Colonic mucosa (tissue), 4 donors: ENCODE measurements around the gene TRAPPC12. TPM values are rescaled to one million over a fixed set of nuclear protein-coding genes. Genes with fewer than 3 reads are reported as not detected.

Experiments used
- DNase-seq: peaks from one replicate; pipeline ENCODE4 v3.0.0-alpha.2; 2020
- H3K27ac ChIP-seq: fragments of 200-600 bp; one replicate; pipeline ENCODE4 v1.8.0; 2021
- H3K27me3 ChIP-seq: fragments of 200-600 bp; one replicate; pipeline ENCODE4 v1.8.0; 2021
- H3K36me3 ChIP-seq: fragments of 200-600 bp; one replicate; pipeline ENCODE4 v1.8.0; 2021
- H3K4me1 ChIP-seq: fragments of 200-600 bp; one replicate; pipeline ENCODE4 v1.8.0; 2021; ENCODE audit warnings: mild to moderate bottlenecking
- H3K4me3 ChIP-seq: fragments of 200-600 bp; one replicate; pipeline ENCODE4 v1.8.0; 2021
- H3K9ac ChIP-seq, 2 donors: one replicate each; pipeline ENCODE4 v1.7.0; 2013; ENCODE audit warnings: control low read depth in 2 of 2, low read depth in 2 of 2, low read length in 2 of 2
- H3K9me3 ChIP-seq: fragments of 200-600 bp; one replicate; pipeline ENCODE4 v1.8.0; 2021
- intact Hi-C: fragments of 100-400 bp; cut with DNase I; formaldehyde crosslinking; loops from one replicate; pipeline ENCODE4 v1.14.1; 2022
- total RNA-seq, 2 donors: library from RNA; stranded (reverse); fragmentation: NEBNext Ultra II Directional in 1 of 2; extraction: Animal tissue kit (Norgen Biotek cat#: 25700) in 1 of 2; gene quantifications; one replicate each; pipeline ENCODE4 v1.2.1, GENCODE V29; 2021
- TF ChIP-seq, protein P1 (sequence below): fragments of 200-600 bp; IDR thresholded peaks from one replicate; pipeline ENCODE4 v1.8.0; 2022; ENCODE audit warnings: antibody characterized with exemption, mild to moderate bottlenecking
- donor health status: healthy.
- donor health status: DM: no; HTN: no; CAD: no.
- donor health status: DM: no; HTN: no; CAD: no.

TRAPPC12 gene
- total RNA-seq, 2 donors from 2014 or later: 59.1 to 91.5 TPM

DNA sequence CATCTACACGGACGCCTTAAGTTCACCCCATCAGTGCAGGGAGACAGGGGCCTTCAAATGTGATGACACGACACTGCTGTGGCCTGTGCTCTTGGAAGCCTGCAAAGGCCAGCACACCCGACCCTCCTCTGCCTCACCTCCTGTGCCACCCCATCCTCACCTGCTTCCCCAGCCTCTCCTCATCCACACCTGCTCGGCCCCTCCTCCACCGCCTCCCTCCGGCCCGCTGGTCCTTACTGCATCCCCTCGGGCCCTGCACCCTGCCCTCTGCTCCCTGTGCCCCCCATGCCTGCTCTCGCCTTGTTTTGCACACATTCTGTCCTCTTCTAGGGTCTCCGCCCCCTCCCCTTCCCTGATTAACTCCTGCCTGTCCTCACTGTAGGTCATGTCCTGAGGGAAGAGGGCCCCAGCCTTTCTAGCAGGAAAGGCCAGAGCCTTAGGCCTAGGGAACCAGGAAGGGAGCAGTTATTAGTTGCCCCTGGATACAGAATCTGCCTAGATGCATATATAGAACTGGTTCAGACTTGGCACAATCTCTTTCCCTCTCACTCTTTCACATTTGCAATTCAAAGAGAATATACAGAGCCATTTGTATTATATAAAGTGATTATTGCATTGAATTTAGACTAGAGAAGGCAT, 39.4 kb downstream of the TRAPPC12 start:
- H3K4me1 ChIP-seq: no peaks in the 10 kb centered on the region
- intact Hi-C loops: no loop called here
- no peak overlapping the region for H3K9ac ChIP-seq
- TF ChIP-seq, protein P1, sequence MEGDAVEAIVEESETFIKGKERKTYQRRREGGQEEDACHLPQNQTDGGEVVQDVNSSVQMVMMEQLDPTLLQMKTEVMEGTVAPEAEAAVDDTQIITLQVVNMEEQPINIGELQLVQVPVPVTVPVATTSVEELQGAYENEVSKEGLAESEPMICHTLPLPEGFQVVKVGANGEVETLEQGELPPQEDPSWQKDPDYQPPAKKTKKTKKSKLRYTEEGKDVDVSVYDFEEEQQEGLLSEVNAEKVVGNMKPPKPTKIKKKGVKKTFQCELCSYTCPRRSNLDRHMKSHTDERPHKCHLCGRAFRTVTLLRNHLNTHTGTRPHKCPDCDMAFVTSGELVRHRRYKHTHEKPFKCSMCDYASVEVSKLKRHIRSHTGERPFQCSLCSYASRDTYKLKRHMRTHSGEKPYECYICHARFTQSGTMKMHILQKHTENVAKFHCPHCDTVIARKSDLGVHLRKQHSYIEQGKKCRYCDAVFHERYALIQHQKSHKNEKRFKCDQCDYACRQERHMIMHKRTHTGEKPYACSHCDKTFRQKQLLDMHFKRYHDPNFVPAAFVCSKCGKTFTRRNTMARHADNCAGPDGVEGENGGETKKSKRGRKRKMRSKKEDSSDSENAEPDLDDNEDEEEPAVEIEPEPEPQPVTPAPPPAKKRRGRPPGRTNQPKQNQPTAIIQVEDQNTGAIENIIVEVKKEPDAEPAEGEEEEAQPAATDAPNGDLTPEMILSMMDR: no peak
- H3K27ac ChIP-seq: no peak overlapping the region
- no peaks in the 10 kb centered on the region for H3K27me3 ChIP-seq
- H3K4me3 ChIP-seq: no peak overlapping the region
- DNase-seq: no peak
- peaks cover 4% of the 10 kb centered on the region for H3K36me3 ChIP-seq
- H3K9me3 ChIP-seq: no peaks in the 10 kb centered on the region

DNA sequence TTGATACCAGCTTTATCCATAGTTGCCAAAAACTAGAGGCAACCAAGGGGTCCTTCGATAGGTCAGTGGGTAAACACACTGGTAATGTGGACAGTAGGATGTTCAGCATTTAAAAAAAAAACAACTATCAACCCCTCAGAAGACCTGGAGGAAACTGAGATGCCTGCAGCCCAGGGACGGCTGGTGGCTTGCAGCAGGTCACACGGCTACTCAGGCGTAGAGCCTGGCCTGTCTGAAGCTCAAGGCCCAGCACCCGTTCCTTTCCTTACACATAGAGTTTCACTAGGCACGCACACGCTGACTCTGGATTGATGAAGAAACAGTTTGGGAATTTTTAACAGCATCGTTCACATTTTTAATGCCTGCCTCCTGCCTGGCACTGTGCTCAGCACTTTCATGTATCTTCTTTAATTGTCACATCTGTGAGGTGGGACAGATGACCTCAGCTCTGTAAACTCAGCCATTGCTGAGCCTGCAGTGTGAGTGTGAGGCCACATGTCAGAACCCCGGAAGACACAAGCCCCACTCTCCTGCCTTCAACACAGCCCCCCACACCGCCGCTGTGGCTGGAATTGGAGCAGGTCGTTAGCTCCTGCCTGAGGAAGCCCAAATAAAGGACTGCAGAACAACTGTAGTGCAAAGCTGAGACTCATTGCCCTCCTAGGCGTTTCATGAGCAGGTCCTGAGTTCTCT, 40.7 kb downstream of the TRAPPC12 start:
- Histone ChIP-seq H3K27ac (no peak overlapping the region), H3K27me3 (no peaks in the 10 kb centered on the region), H3K36me3 (peaks cover 5% of the 10 kb centered on the region), H3K9ac (no peak overlapping the region), H3K9me3 (no peaks in the 10 kb centered on the region), H3K4me1 (no peaks in the 10 kb centered on the region), H3K4me3 (no peak overlapping the region)
- TF ChIP-seq, protein P1: no peak
- intact Hi-C loops: loop anchor here (5.0 to 10.0 kb wide), 2 partner anchors 42 to 235 kb away; partner anchors contain the start of gene ALLC
- no peak for DNase-seq

DNA sequence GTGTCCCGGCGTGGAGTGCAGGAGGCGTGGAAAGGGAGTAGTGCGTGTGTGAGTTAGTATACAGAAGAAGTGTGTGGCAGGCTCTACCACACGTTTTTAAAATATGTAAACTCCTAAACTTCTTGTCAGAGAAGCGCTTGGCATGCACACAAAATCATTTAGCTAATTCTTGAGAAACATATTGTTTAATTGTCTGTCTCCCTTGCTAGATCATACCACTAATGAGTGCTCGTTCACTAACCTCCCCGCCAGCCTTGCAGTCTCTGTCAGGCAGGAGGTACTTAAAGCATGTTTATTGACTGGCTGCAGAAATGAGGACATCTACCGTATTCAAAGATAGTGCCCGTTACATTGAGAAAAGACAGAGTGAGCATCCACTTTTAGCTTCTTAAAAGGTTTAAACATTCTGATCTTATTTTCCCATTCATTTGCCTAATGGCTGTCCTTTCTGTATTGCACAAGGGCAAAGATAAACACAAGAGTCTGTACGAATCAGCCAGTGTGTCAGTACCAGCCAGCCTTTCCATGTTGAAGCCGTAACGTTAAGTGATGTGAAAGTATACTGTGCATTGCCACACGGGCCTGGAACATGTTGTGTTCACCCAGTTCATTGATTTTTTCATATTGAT, 41.4 kb downstream of the TRAPPC12 start:
- intact Hi-C loops: loop anchor here (5.0 to 10.0 kb wide), 2 partner anchors 41 to 234 kb away; partner anchors contain the start of gene ALLC
- no peak for DNase-seq
- H3K4me3 ChIP-seq: no peak overlapping the region
- H3K27ac ChIP-seq: no peak overlapping the region
- no peaks in the 10 kb centered on the region for H3K9me3 ChIP-seq
- no peaks in the 10 kb centered on the region for H3K4me1 ChIP-seq
- no peak overlapping the region for H3K9ac ChIP-seq
- TF ChIP-seq, protein P1: no peak
- H3K27me3 ChIP-seq: no peaks in the 10 kb centered on the region
- peaks cover 5% of the 10 kb centered on the region for H3K36me3 ChIP-seq

DNA sequence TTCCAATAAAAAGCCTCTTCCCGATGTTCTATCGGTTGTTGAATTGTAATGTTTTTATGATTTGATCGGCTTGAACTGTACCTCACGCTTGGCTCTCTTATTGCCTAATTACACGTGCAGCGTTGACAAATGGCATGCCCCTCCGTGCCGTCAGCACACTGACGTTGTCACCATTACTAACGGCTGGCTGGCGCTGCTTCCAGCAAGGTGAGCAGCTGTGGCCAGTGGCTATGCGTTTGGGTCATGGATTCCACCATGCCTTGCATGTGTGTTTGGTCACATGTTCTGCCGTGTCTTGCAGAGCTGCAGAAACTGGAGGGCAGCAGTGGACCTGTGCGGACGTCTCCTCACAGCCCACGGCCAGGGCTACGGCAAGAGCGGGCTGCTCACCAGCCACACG, 42.1 kb downstream of the TRAPPC12 start:
- Histone ChIP-seq H3K4me1 (no peaks in the 10 kb centered on the region), H3K4me3 (no peak overlapping the region), H3K27ac (no peak overlapping the region), H3K9ac (no peak overlapping the region), H3K36me3 (peaks cover 5% of the 10 kb centered on the region), H3K27me3 (no peaks in the 10 kb centered on the region), H3K9me3 (no peaks in the 10 kb centered on the region)
- DNase-seq: no peak
- intact Hi-C loops: loop anchor here (5.0 to 10.0 kb wide), 2 partner anchors 41 to 233 kb away; partner anchors contain the start of gene ALLC
- TF ChIP-seq, protein P1: no peak

DNA sequence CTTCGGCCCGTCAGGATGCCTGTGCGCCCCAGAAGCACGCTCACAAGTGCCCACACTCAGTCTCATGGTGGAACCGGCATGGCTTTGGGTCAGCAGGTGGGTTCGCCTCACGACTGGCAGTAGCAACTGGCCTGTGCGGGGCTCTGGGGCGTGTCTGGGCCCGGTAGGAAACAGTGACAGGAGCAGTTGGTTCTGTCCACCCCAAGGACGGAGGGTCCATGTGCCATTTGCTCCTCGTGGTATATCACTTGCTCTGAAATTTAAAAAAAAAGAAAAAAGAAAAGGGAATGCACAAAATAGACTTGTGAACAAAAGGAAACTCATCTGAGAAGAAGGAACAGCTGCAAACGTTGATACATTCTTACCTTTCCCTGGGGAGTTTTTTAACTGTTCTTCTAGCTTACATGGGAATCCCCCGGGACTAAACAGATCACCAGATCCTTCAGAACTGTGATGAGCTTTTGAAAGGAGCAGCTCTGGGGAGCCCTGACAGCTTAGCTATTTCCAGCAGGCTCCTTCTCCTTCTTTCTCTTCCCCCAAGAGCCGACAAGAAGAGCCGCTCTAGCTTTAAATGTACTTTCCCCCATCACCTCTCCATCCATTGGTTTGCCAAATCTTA, 42.8 kb downstream of the TRAPPC12 start:
- DNase-seq: no peak
- peaks cover 5% of the 10 kb centered on the region for H3K36me3 ChIP-seq
- intact Hi-C loops: loop anchor here (5.0 to 10.0 kb wide), 2 partner anchors 40 to 233 kb away; partner anchors contain the start of gene ALLC

More for the DNA sequence above, 42.8 kb downstream of the TRAPPC12 start:
- Histone ChIP-seq H3K9ac (no peak overlapping the region), H3K27ac (no peak overlapping the region), H3K9me3 (no peaks in the 10 kb centered on the region), H3K4me1 (no peaks in the 10 kb centered on the region), H3K4me3 (no peak overlapping the region), H3K27me3 (no peaks in the 10 kb centered on the region)
- TF ChIP-seq, protein P1: no peak
